ENCODE measurements around the gene GTSE1.

GTSE1 gene

GRCh38 chr22:46329616-46330015 is 32.9 kb downstream of the GTSE1 start:
- Histone ChIP-seq H4K20me1 (ENCODE audit: low read depth, low read length) (no peaks in the 10 kb centered on the region), H3K9me2 (replicated peaks; ENCODE audit: insufficient read depth, low read length) (no peaks in the 10 kb centered on the region), H3F3A (ENCODE audit: insufficient read depth) (peaks cover 14% of the 10 kb centered on the region), H3K27ac (ENCODE audit: low read depth, low read length) (no peak overlapping the region), H3K9me3 (ENCODE audit: insufficient read depth, low read length) (no peaks in the 10 kb centered on the region), H3K9ac (ENCODE audit: low read length) (no peak overlapping the region), H3K4me3 (ENCODE audit: insufficient read depth, low read length, poor library complexity, severe bottlenecking) (no peak overlapping the region), H2AFZ (ENCODE audit: low read depth, low read length, severe bottlenecking) (no peak overlapping the region), H3K27me3 (ENCODE audit: low read length) (no peaks in the 10 kb centered on the region), H3K4me2 (ENCODE audit: low read depth, low read length, poor library complexity, severe bottlenecking) (no peak overlapping the region), H3K36me3 (ENCODE audit: low read length) (peaks cover 9% of the 10 kb centered on the region; the same call in 1 of the 2 replicates), H3K79me2 (ENCODE audit: insufficient read depth, low read length) (no peaks in the 10 kb centered on the region)
- no peak for TF ChIP-seq CTCF (IDR thresholded peaks at IDR 0.05; ENCODE audit: insufficient read depth, low read length, poor library complexity, severe bottlenecking)

- Histone ChIP-seq H3K9me3 (ENCODE audit: insufficient read depth, low read length) (no peaks in the 10 kb centered on the region), H3K27me3 (ENCODE audit: low read length) (no peaks in the 10 kb centered on the region), H3K4me3 (ENCODE audit: insufficient read depth, low read length, poor library complexity, severe bottlenecking) (no peak overlapping the region), H3F3A (ENCODE audit: insufficient read depth) (peaks cover 15% of the 10 kb centered on the region), H3K9ac (ENCODE audit: low read length) (no peak overlapping the region), H3K36me3 (ENCODE audit: low read length) (peaks cover 6% of the 10 kb centered on the region; the same call in 1 of the 2 replicates), H3K27ac (ENCODE audit: low read depth, low read length) (no peak overlapping the region), H4K20me1 (ENCODE audit: low read depth, low read length) (no peaks in the 10 kb centered on the region), H2AFZ (ENCODE audit: low read depth, low read length, severe bottlenecking) (no peak overlapping the region), H3K4me2 (ENCODE audit: low read depth, low read length, poor library complexity, severe bottlenecking) (no peak overlapping the region), H3K9me2 (replicated peaks; ENCODE audit: insufficient read depth, low read length) (no peaks in the 10 kb centered on the region), H3K79me2 (ENCODE audit: insufficient read depth, low read length) (no peaks in the 10 kb centered on the region)
- TF ChIP-seq EZH2phosphoT487 (conservative IDR thresholded peaks at IDR 0.05; ENCODE audit: low read length) (no peak), CTCF (IDR thresholded peaks at IDR 0.05; ENCODE audit: insufficient read depth, low read length, poor library complexity, severe bottlenecking) (no peak)
Observed at GRCh38 chr22:46330426-46330825, 33.8 kb downstream of the GTSE1 start.

- H3K9me2 ChIP-seq (replicated peaks; ENCODE audit: insufficient read depth, low read length): no peaks in the 10 kb centered on the region
- TF ChIP-seq EZH2phosphoT487 (conservative IDR thresholded peaks at IDR 0.05; ENCODE audit: low read length): no peak
- TF ChIP-seq CTCF (IDR thresholded peaks at IDR 0.05; ENCODE audit: insufficient read depth, low read length, poor library complexity, severe bottlenecking): no peak
- no peak overlapping the region for H3K27ac ChIP-seq (ENCODE audit: low read depth, low read length)
- H2AFZ ChIP-seq (ENCODE audit: low read depth, low read length, severe bottlenecking): no peak overlapping the region
- H3K27me3 ChIP-seq (ENCODE audit: low read length): no peaks in the 10 kb centered on the region
- no peaks in the 10 kb centered on the region for H4K20me1 ChIP-seq (ENCODE audit: low read depth, low read length)
- peaks cover 15% of the 10 kb centered on the region for H3F3A ChIP-seq (ENCODE audit: insufficient read depth)
- peaks cover 5% of the 10 kb centered on the region; the same call in 1 of the 2 replicates for H3K36me3 ChIP-seq (ENCODE audit: low read length)
- H3K4me3 ChIP-seq (ENCODE audit: insufficient read depth, low read length, poor library complexity, severe bottlenecking): no peak overlapping the region
- H3K9me3 ChIP-seq (ENCODE audit: insufficient read depth, low read length): no peaks in the 10 kb centered on the region
- H3K79me2 ChIP-seq (ENCODE audit: insufficient read depth, low read length): peaks cover 8% of the 10 kb centered on the region
- no peak overlapping the region for H3K9ac ChIP-seq (ENCODE audit: low read length)
- no peak overlapping the region for H3K4me2 ChIP-seq (ENCODE audit: low read depth, low read length, poor library complexity, severe bottlenecking)
Observed at GRCh38 chr22:46331496-46331895, 34.8 kb downstream of the GTSE1 start.

Data from SU-DHL-6 (cell line).